ENCODE measurements around the gene TBXAS1.
A peak's percentile ranks its signal among the peaks of the same experiment; 100 is the strongest.

The TBXAS1 gene

DNA sequence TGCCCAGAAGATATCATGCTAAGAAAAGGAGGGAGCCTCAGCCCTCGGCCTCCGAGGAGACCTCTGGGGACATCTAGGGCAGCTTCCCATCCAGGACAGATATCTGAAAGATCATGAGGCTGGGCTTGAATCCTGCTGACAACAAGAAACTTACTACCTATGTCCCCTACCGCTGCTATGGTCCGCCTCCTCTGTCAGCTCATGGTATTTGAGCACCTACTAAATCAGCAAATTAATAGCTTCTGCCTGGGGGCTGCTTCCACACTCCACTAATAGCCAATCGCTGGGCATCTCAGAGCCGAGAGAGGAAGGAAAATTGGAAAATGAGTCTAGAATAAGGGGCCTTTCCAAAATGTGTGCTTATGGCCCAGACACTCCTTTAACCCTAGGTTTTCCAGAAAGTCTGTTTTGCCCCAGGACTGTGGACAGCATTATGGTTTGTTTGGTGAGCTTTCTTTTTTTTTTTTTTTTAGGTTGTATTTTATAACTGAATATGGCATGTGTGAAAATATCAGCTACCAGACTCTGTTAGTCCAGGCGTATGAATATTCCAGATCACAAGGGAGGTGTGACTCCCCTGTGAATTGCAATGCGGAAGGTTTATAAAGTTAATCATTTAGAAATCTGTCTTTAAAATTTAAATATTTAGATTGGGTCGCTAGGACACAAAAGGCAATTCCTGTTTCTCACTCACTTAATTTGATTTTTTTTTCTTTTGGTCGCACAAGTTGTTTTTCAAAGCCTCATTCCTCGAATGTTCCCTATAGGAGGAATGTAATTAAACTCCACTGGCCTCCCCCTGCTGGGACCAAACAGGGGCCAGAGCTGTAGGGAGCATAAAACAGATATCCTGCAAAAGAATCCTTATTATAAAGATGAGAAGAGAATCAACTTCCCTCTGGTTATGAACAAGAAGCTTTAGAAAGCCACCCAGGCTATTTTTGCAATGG, 144.3 kb downstream of the TBXAS1 start:
- Mint-ChIP-seq H3K4me1 (no peaks in the 10 kb centered on the region), H3K4me3 (no peak overlapping the region), H3K27ac (no peak overlapping the region), H3K9me3 (no peaks in the 10 kb centered on the region), H3K36me3 (no peaks in the 10 kb centered on the region)
- ATAC-seq (no peak), DNase-seq (ENCODE audit: low spot score in 2 of 2) (no peak)

DNA sequence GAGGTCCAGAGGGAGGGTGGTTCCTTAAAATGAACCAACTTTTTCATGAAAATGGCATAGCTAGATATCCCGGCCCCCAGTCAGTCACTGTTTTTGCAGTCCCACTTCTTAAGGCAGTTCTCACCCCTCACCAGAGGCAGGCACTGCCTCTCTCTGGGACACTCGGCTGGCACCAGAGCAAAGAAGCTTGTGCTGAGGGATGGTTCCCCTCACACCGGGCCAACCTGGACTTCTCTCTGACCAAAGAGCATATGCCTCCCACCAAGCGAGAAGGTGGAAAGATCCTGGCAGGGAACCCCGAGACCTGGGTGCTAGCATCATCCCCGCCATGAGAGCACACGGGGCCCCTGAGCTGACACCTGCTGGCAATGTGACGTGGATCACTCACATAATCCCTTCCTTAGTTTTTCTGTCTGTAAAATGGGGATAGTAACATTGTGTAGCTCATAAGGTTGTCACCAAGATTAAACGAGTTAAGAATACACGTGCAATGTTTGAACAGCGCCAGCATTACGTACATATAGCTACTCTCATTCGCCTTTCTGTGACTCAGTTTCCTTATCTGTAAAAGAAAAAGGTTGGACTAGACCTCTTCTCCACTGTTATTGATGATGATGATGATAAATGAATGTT, 145.2 kb downstream of the TBXAS1 start:
- ATAC-seq (no peak), DNase-seq (ENCODE audit: low spot score in 2 of 2) (no peak)
- Mint-ChIP-seq H3K36me3 (no peaks in the 10 kb centered on the region), H3K27ac (no peak overlapping the region), H3K4me3 (no peak overlapping the region), H3K4me1 (no peaks in the 10 kb centered on the region), H3K9me3 (no peaks in the 10 kb centered on the region)

DNA sequence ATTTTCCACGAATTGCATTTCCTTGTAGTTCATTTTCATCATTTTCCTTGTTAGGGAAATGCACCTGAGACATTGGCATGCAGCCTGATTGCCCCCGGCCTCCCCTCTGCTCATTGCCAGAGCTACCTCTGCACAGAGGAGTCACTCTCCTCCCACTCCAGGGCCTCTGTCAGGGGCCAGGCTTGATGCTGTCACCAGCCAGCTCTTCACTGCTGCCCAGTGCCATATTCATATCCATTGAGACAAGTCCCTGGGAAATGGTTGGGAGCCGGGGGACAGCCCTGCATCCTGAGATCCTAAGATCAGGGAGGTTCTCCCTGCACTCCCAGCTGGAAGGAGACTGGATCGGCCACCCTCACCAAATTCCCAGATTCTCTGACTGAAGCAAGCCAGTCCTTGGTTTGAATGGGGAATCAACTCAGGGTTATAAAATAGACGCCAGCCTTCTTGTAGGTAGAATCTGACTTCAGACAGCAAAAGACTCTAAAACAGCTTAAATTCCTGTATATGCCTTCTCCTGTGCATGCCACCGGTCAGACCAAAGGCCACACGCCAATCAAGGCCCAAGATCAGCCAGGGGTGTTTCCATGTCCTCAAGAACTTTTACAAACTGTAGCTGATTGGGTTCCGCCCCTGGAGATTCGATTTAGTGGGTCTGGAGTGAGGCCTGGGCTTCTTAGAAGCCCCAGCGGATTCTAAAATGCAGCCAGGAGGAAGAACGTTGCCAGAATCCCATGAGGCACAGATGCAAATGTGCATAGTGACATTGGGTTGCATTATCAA, 147.2 kb downstream of the TBXAS1 start:
- Mint-ChIP-seq H3K36me3 (no peaks in the 10 kb centered on the region), H3K4me1 (peaks cover 12% of the 10 kb centered on the region), H3K9me3 (no peaks in the 10 kb centered on the region), H3K4me3 (no peak overlapping the region), H3K27ac (peak overlapping the region; percentile 61)
- DNase-seq (ENCODE audit: low spot score in 2 of 2): no peak
- no peak for ATAC-seq

DNA sequence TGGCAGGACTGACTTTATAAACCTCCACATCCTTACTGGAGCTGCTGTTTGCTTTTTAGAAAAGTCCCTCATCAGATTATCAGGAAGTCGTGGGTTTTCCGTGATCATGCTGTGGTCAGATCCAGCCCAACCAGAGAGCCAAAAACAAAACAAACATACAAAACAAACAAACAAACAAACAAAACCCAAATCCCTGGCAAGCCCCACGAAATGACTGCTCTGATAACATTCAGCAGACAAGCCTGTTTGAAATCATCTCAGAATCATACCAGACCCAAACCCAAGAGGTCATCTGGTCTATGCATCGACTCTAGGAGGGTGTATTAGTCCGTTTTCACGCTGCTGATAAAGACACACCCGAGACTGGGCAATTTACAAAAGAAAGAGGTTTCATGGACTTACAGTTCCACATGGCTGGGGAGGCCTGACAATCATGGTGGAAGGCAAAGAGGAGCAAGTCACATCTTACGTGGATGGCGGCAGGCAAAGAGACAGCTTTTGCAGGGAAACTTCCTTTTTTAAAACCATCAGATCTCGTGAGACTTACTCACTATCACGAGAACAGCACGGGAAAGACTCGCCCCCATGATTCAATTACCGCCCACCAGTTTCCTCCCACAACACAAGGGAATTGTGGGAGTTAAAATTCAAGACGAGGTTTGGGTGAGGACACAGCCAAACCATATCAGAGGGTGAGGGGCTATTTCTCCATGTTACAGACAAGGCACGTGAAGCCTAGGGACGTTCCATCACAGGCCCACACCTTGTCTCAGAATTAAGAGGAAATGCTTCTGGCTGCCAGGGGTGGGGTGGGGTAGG, 148.0 kb downstream of the TBXAS1 start:
- DNase-seq (ENCODE audit: low spot score in 2 of 2) (no peak), ATAC-seq (no peak)
- peaks cover 12% of the 10 kb centered on the region for H3K4me1 Mint-ChIP-seq
- H3K9me3 Mint-ChIP-seq: no peaks in the 10 kb centered on the region
- no peak overlapping the region for H3K4me3 Mint-ChIP-seq
- H3K27ac Mint-ChIP-seq: no peak overlapping the region
- no peaks in the 10 kb centered on the region for H3K36me3 Mint-ChIP-seq

DNA sequence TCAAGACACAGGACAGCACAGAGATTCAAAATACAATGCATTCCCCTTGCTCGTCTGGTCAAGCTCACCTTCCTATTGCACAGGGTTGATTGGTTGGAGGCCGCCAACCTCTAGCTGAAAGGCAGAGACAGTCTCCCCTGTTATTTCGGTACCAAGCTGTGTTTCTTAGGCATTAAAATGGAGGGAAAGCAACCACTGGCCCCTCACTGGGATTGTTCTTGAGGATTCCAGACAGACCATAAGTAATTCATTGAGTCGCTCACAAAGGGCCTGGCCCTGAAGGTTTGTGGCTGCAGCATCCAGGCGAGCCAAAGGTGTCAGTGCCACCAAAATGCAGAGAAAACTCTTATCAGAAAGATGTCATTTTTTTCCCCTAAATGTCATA, 152.4 kb downstream of the TBXAS1 start:
- ATAC-seq: no peak

DNA sequence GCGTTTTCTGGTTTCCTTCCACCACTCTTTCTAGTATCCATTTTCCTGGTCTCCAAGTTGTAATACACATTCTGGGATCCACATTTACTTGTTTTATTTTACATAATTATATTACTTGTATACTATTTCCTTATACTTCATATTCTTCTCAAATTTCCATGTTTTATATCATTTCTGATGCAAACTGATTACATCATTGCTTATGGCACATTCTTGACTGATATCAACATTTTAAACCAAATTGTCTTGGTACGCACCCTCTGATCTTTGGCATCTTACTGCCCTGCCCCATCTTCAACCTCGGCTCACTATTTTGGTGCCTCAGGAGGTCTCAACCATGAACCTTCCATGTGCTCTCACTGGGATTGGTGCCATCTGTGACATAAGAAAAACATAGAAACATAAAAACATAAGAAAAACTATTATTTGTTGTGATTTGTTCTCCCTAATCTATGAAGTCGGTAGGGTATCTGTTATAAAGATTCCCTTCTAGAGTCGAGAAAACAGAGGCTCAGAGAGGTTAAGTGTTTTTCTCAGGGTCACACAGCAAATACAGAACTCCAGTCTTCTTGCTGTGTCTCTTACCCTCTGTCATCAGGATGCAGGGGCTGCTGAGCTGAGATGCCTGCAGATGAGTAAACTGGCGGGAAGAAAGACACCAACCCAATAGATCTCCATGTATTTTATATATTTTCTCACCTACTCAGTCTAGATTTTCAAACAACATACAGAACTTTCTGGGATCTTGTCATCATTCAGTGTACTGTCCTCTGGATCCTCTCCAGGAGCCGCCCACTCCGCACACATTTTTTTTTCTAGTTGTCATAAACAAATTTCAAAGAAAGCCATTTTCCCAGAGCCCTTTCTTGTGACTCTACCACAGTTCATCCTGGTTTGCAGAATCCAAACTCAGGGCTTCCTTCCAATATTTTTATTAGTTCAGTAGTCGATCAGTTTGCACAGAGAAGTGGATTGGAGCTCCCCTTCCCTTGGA, 154.2 kb downstream of the TBXAS1 start:
- DNase-seq (ENCODE audit: low spot score in 2 of 2) (no peak), ATAC-seq (no peak)
- no peaks in the 10 kb centered on the region for H3K9me3 Mint-ChIP-seq
- H3K4me3 Mint-ChIP-seq: no peak overlapping the region
- no peaks in the 10 kb centered on the region for H3K36me3 Mint-ChIP-seq
- peaks cover 12% of the 10 kb centered on the region for H3K4me1 Mint-ChIP-seq
- H3K27ac Mint-ChIP-seq: no peak overlapping the region

More for the DNA sequence above, 152.4 kb downstream of the TBXAS1 start:
- DNase-seq (ENCODE audit: low spot score in 2 of 2): no peak
- Mint-ChIP-seq H3K4me1 (peaks cover 12% of the 10 kb centered on the region), H3K9me3 (no peaks in the 10 kb centered on the region), H3K36me3 (no peaks in the 10 kb centered on the region), H3K4me3 (no peak overlapping the region), H3K27ac (no peak overlapping the region)

DNA sequence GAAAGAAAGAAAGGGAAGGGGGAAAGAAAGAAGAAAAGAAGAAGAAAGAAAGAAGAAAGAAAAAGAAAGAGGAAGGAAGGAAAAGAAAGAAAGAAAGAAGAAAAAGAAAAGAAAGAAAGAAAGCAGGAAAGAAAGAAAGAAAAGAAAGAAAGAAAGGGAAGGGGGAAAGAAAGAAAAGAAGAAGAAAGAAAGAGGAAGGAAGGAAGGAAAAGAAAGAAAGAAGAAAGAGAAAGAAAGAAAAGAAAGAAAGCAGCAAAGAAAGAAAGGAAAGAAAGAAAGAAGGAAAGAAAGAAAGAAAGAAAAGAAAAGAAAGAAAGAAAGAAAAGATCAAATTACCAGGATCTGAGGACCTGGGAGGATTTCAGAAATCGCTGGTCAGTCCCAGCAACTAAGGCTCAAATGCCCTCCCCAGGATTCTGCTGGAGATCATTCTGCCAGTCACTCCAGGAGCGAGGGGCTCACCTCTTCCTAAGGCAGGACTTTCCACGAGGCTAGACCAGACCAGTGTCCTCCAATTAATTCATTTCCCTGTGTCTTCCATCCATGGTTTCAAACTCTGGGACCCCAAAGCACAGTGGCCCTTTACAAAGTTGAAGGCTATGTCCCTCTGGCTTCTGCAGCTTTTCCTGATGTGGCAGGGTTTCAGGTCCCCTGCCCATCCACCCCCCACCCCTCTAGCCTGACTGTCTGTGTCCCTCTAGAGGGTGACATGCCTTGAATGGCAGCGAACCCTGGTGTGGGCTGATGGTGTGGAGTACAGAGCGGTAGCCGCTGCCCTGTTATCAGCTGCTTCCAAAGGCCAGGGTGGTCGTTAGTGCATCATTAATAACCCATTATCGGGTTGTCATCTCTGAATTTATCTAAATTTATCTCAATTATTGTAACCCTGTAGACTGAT, 155.8 kb downstream of the TBXAS1 start:
- Mint-ChIP-seq H3K4me1 (peaks cover 10% of the 10 kb centered on the region), H3K36me3 (no peaks in the 10 kb centered on the region), H3K4me3 (no peak overlapping the region), H3K27ac (peak overlapping the region; percentile 24), H3K9me3 (no peaks in the 10 kb centered on the region)
- ATAC-seq: no peak
- no peak for DNase-seq (ENCODE audit: low spot score in 2 of 2)

DNA sequence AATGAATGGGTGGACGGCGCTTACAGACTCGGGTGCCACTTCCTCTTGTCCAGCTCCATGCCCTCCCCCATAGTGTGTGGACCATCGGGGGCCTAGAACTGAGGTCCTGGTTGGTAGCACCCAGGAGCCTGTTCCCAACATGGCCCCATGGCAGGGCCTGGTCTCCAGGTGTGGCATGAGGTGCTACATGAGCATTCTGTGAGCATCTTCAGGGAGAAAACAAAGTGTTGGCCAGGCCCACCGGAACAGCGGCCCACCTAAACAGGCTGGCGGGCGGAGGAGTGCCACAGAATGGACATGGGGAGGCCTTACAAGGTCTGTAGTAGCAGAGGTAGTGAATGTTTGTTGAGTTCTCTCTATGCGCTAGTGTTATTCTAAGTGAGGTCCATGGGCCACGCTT, 156.7 kb downstream of the TBXAS1 start:
- H3K27ac Mint-ChIP-seq: no peak overlapping the region
- no peak for ATAC-seq
- H3K4me1 Mint-ChIP-seq: peaks cover 1% of the 10 kb centered on the region
- H3K36me3 Mint-ChIP-seq: no peaks in the 10 kb centered on the region
- H3K9me3 Mint-ChIP-seq: no peaks in the 10 kb centered on the region
- H3K4me3 Mint-ChIP-seq: no peak overlapping the region
- no peak for DNase-seq (ENCODE audit: low spot score in 2 of 2)

DNA sequence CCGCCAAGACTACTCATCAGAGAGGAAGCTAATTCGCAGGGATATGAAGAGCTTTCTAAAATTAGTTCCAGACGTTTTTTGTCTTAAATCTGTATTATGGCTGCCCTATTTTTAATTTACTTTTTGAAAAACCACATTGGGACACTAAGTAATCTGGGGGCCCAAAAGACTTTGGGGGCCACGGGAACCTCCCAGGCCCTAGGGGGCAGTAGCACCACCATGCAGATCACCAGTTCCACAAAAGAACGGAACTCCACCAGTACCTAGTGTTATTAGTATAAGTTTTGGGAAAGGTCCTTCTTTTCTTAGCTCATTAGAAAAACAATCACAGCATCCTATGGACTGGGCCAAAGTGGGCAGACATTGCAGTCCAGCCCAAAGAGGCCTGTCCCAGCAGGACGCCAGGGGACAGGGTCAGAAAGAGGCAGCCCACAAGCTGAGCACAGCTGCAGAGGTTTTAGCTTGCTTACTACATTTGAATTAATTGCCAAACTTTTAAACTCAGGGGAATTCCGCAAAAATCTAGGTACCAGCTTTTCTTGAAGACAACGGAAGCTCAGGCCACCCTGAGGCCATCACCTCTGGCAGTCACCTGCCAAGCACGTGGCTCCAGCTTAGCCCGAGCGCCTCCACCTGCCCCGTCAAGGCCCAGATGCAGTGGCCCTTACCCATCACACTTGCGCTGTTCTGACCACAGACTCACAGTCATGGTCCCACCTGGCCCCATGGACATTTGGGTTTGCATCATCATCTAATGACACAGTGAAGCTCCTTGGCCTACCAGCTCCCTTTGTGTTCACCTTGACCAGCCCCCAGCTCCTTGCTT, 158.8 kb downstream of the TBXAS1 start:
- H3K36me3 Mint-ChIP-seq: no peaks in the 10 kb centered on the region
- ATAC-seq (no peak), DNase-seq (ENCODE audit: low spot score in 2 of 2) (no peak)
- H3K27ac Mint-ChIP-seq: peak overlapping the region; percentile 10
- no peaks in the 10 kb centered on the region for H3K9me3 Mint-ChIP-seq
- H3K4me3 Mint-ChIP-seq: no peak overlapping the region
- H3K4me1 Mint-ChIP-seq: no peaks in the 10 kb centered on the region

DNA sequence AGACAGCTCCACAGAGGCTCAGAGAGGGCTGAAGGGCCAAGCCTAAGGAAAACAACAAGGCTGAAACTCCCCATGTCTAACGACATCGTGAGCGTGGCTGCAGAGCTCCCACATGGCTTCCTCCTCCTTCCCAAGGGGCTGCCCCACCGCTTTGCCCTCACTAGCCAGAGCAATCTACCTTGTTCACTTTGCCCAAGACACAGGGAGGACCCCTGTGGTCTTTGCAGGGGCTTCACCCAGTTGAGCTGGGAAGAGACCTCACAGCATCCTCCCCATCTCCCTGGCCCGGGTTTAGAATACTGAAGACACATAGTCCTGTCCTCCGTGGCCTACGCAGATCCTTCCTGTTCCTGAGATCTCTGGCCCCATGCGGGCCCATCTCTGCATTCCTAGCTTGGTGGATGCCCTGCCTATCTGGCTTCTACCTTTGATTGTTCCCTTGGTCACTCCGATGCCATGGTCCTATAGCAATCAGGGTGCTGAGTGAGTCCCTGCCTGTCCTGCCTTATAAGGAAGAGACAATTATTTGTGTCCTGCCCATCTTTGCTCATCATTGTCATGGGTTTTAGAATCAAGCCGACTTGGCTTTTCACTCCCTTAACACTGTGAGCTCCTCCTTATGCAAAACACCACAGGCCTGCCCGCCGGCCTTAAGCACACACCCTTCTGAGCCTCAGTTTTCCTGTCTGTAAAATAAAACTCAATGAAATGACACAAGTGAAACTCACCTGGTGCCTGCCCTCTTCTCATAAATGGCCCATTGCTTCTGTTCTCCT, 160.5 kb downstream of the TBXAS1 start:
- H3K36me3 Mint-ChIP-seq: no peaks in the 10 kb centered on the region
- DNase-seq (ENCODE audit: low spot score in 2 of 2) (no peak), ATAC-seq (no peak)
- no peak overlapping the region for H3K4me3 Mint-ChIP-seq
- H3K4me1 Mint-ChIP-seq: no peaks in the 10 kb centered on the region
- H3K27ac Mint-ChIP-seq: no peak overlapping the region
- no peaks in the 10 kb centered on the region for H3K9me3 Mint-ChIP-seq

DNA sequence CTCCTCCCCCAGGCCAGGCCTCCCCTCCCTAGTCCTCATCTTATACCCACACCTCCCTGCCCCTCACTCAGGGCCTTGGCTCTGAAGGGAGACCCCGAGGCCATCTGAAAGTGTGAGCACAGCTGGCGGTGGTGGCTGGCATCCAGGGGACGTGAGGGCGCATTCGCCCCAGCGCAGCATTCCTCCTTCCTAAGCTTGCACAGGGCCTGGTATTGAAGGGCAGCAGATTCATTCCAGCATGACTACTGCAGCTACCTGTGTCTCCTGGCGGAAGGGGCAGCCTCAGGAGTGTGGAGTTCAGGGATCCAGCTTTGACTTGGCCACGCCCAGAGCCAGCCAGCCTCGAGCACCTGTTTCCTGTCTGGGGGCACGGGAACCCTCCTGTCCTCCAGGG, 161.1 kb downstream of the TBXAS1 start:
- DNase-seq (ENCODE audit: low spot score in 2 of 2): no peak
- no peak overlapping the region for H3K27ac Mint-ChIP-seq
- ATAC-seq: no peak
- H3K4me1 Mint-ChIP-seq: no peaks in the 10 kb centered on the region
- no peak overlapping the region for H3K4me3 Mint-ChIP-seq
- no peaks in the 10 kb centered on the region for H3K36me3 Mint-ChIP-seq
- no peaks in the 10 kb centered on the region for H3K9me3 Mint-ChIP-seq

Measured in stimulated activated effector memory CD8-positive, alpha-beta T cell treated with anti-CD3 and anti-CD28 coated beads, Interleukin-12 subunit alpha, Interleukin-12 subunit beta, amount 100 ng/mL, for 72 hours (primary cell).